Liver (tissue), 9 donors: ENCODE measurements around the gene MAGEB17. TPM values are rescaled to one million over a fixed set of nuclear protein-coding genes. Genes with fewer than 3 reads are reported as not detected.

Experiments used
- DNase-seq: peaks from one replicate; pipeline ENCODE4 v3.0.0-alpha.2; 2017; ENCODE audit warnings: low spot score
- H3K27ac ChIP-seq, 2 donors: one replicate each; pipeline ENCODE4 v1.7.0; 2013; ENCODE audit warnings: inconsistent platforms in 2 of 2, low read length in 2 of 2, control low read depth in 1 of 2, low read depth in 1 of 2, mild to moderate bottlenecking in 1 of 2
- H3K27me3 ChIP-seq, 4 donors: one replicate each; pipeline versions ENCODE4 v1.6.1 to v1.7.0; 2013; ENCODE audit warnings: low read length in 3 of 4, inconsistent platforms in 1 of 4, mild to moderate bottlenecking in 1 of 4, moderate library complexity in 1 of 4; ENCODE audit not compliant: control insufficient read depth in 4 of 4, insufficient read depth in 4 of 4
- H3K36me3 ChIP-seq, 4 donors: one replicate each; pipeline versions ENCODE4 v1.6.1 to v1.7.0; 2013; ENCODE audit warnings: low read length in 3 of 4, mild to moderate bottlenecking in 3 of 4, low read depth in 1 of 4, moderate library complexity in 1 of 4; ENCODE audit not compliant: control insufficient read depth in 4 of 4, insufficient read depth in 3 of 4
- H3K4me1 ChIP-seq, 4 donors: one replicate each; pipeline versions ENCODE4 v1.6.1 to v1.7.0; 2013; ENCODE audit warnings: low read length in 3 of 4, mild to moderate bottlenecking in 3 of 4, moderate library complexity in 1 of 4; ENCODE audit not compliant: control insufficient read depth in 4 of 4, insufficient read depth in 4 of 4
- H3K4me3 ChIP-seq, 3 donors: one replicate each; pipeline versions ENCODE4 v1.6.1 to v1.7.0; 2013; ENCODE audit warnings: low read length in 3 of 3, control low read depth in 1 of 3, low read depth in 1 of 3, mild to moderate bottlenecking in 1 of 3
- H3K9ac ChIP-seq, 2 donors: one replicate each; pipeline ENCODE4 v1.7.0; 2013; ENCODE audit warnings: low read length in 2 of 2, mild to moderate bottlenecking in 2 of 2, moderate library complexity in 2 of 2, control low read depth in 1 of 2, low read depth in 1 of 2
- H3K9me3 ChIP-seq, 4 donors: one replicate each; pipeline versions ENCODE4 v1.6.1 to v1.7.0; 2013; ENCODE audit warnings: low read length in 3 of 4; ENCODE audit not compliant: control insufficient read depth in 4 of 4
- CTCF ChIP-seq: fragments of 150-350 bp; IDR thresholded peaks from 2 replicates; pipeline ENCODE4 v1.5.1; 2017; ENCODE audit warnings: improper control_type of control experiment, low read depth, low read length; ENCODE audit not compliant: missing input control
- FOXA1 ChIP-seq: IDR thresholded peaks from 2 replicates; pipeline ENCODE4 v1.6.1; 2016; ENCODE audit warnings: antibody characterized with exemption
- JUND ChIP-seq, 2 donors: IDR thresholded peaks; 2 replicates each; pipeline ENCODE4 v1.6.1; 2016; ENCODE audit warnings: antibody characterized with exemption in 2 of 2
- MAX ChIP-seq: IDR thresholded peaks from 2 replicates; pipeline ENCODE4 v1.6.1; 2016; ENCODE audit warnings: antibody characterized with exemption
- NR2F2 ChIP-seq: IDR thresholded peaks from 2 replicates; pipeline ENCODE4 v1.6.1; 2016; ENCODE audit warnings: antibody characterized with exemption
- REST ChIP-seq: IDR thresholded peaks from 2 replicates; pipeline ENCODE4 v1.6.1; 2016; ENCODE audit warnings: antibody characterized with exemption, mild to moderate bottlenecking
- RXRA ChIP-seq, 2 donors: IDR thresholded peaks; 2 replicates each; pipeline ENCODE4 v1.6.1; 2017 to 2018; ENCODE audit warnings: antibody characterized with exemption in 2 of 2, mild to moderate bottlenecking in 1 of 2
- SP1 ChIP-seq: IDR thresholded peaks from 2 replicates; pipeline ENCODE4 v1.6.1; 2018; ENCODE audit warnings: antibody characterized with exemption, mild to moderate bottlenecking
- TAF1 ChIP-seq: conservative IDR thresholded peaks from 2 replicates; pipeline ENCODE4 v1.6.1; 2016; ENCODE audit warnings: antibody characterized with exemption, mild to moderate bottlenecking
- YY1 ChIP-seq: IDR thresholded peaks from 2 replicates; pipeline ENCODE4 v1.6.1; 2016; ENCODE audit warnings: antibody characterized with exemption, mild to moderate bottlenecking
- WGBS: extraction: QIAGEN DNeasy Blood & Tissue Kit; methylation state at CpG from one replicate; pipeline ENCODE4 v1.1.7; 2013; 5-methylcytosine and 5-hydroxymethylcytosine counted together
- polyA plus RNA-seq, 2 donors: library from polyadenylated mRNA; stranded (reverse) in 1 of 2; unstranded in 1 of 2; fragments of 200-250 nt in 1 of 2; fragments of >200 nt in 1 of 2; fragmentation: Nextera tagmentation in 1 of 2; extraction: Ambion mirVana in 1 of 2; gene quantifications; one replicate each; pipeline versions ENCODE4 v1.2.1 to v1.2.3, GENCODE V29; 2013 to 2015
- total RNA-seq, 2 donors: library from RNA; depleted of rRNA; stranded (reverse); fragments of >200 nt; gene quantifications; one replicate each; pipeline ENCODE4 v1.2.3, GENCODE V29; 2014
- donor health status: healthy.
- donor health status: healthy.
- donor health status: healthy.
- donor health status: healthy.
- donor health status: healthy.

The MAGEB17 gene
- total and polyA plus RNA-seq, 4 donors = not detected

DNA sequence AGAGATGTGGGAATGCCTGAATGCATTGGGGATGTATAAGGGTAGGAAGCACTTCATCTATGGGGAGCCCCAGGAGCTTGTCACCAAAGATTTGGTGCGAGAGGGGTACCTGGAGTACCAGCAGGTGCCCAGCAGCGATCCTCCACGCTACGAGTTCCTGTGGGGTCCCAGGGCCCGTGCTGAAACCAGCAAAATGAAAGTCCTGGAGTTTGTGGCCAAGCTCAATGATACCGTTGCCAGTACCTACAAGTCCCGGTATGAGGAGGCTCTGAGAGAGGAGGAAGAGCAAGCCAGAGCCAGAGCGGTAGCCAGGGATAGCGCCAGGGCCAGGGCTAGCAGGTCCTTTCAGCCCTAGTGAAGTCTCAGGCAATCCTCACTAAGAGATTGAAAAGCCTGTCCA is 3.8 kb downstream of the MAGEB17 start:
- Histone ChIP-seq H3K9ac (no peak overlapping the region), H3K27ac (no peak overlapping the region), H3K27me3 (no peaks in the 10 kb centered on the region), H3K9me3 (no peaks in the 10 kb centered on the region), H3K36me3 (no peaks in the 10 kb centered on the region), H3K4me1 (no peaks in the 10 kb centered on the region), H3K4me3 (no peak overlapping the region)
- TF ChIP-seq JUND (IDR thresholded peaks at IDR 0.05) (no peak), MAX (no peak), NR2F2 (no peak), FOXA1 (no peak)
- 93% methylated on average over 9 of the region's 9 CpGs for WGBS
- no peak for DNase-seq

- H3K27me3 ChIP-seq = no peaks in the 10 kb centered on the region
- no peak for TF ChIP-seq CTCF
- no peak for TF ChIP-seq SP1
- H3K4me1 ChIP-seq = no peaks in the 10 kb centered on the region
- DNase-seq = no peak
- WGBS = 96% methylated on average over 4 of the region's 4 CpGs
- H3K9me3 ChIP-seq = no peaks in the 10 kb centered on the region
- H3K4me3 ChIP-seq = no peak overlapping the region
- no peak overlapping the region for H3K27ac ChIP-seq
- H3K9ac ChIP-seq = no peak overlapping the region
- H3K36me3 ChIP-seq = no peaks in the 10 kb centered on the region
Observed at GRCh38 chrX:16171944-16172343, 4.7 kb downstream of the MAGEB17 start.

GRCh38 chrX:16172391-16172790 is 5.1 kb downstream of the MAGEB17 start:
- no peaks in the 10 kb centered on the region for H3K27me3 ChIP-seq
- H3K4me3 ChIP-seq = no peak overlapping the region
- 96% methylated on average over 3 of the region's 3 CpGs for WGBS
- no peak overlapping the region for H3K9ac ChIP-seq
- TF ChIP-seq CTCF (no peak), TAF1 (no peak), NR2F2 (no peak), REST (no peak), JUND (IDR thresholded peaks at IDR 0.05) (no peak), RXRA (IDR thresholded peaks at IDR 0.05) (no peak), MAX (no peak), YY1 (no peak)
- DNase-seq = no peak
- H3K4me1 ChIP-seq = no peaks in the 10 kb centered on the region
- no peaks in the 10 kb centered on the region for H3K9me3 ChIP-seq
- no peaks in the 10 kb centered on the region for H3K36me3 ChIP-seq
- H3K27ac ChIP-seq = no peak overlapping the region
